ENCODE measurements around the gene SUMF1.
"Not testable (repeated sequence)": the region's sequence is repeated elsewhere in the genome, so short reads cannot be mapped to it uniquely, and the experiment has no call there.

SUMF1 gene

GRCh38 chr3:4458961-4459360 lies 8.1 kb downstream of the SUMF1 start:
- DNase-seq, result no peak

GRCh38 chr3:4456780-4457179 lies 10.3 kb downstream of the SUMF1 start:
- DNase-seq, result not testable (repeated sequence)

GRCh38 chr3:4454142-4454541 lies 12.9 kb downstream of the SUMF1 start:
- DNase-seq, result no peak

DNA sequence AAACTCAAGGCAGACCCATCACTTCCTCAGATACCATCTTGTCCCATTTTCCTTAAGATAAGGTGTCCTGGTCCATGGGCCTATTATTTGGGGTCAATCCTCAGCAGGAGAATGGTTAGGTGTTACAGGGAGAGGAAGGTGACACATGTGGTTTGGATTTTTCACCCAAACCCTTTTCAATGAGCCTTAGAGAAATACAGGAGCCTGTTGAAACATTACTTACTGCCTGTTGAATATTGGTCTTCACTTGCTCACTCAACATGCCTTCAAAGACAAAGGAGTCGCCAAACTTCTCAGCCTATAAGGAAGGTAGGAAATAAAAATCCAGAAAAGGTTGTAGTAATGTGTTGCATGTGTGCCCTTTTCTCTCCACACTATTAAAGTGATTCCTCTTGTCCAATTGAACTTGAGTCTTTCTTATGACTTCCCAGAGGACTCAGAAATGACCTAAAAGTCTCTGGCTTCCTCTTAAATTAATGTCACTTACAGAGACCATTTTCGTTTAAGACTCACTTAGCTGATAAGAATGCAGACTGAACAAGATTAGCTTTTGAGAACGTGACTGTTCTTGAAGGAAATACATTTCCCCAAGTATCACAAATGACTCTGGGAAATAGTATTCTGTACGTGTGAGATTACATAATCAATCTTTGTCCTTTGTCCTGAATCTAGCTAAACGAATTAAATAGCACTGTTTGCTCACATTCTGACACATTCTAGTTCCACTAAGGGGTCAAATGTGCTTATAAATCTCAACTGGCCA lies 17.8 kb downstream of the SUMF1 start:
- no peak for DNase-seq

- DNase-seq, result no peak
These were observed 18.9 kb downstream of the SUMF1 start for GRCh38 chr3:4448187-4448586.

GRCh38 chr3:4447295-4447999 lies 19.6 kb downstream of the SUMF1 start:
- no peak for DNase-seq

GRCh38 chr3:4440951-4441350 lies 26.1 kb downstream of the SUMF1 start:
- no peak for DNase-seq

- DNase-seq, result no peak
These were observed 28.8 kb downstream of the SUMF1 start for GRCh38 chr3:4438296-4438695.

DNA sequence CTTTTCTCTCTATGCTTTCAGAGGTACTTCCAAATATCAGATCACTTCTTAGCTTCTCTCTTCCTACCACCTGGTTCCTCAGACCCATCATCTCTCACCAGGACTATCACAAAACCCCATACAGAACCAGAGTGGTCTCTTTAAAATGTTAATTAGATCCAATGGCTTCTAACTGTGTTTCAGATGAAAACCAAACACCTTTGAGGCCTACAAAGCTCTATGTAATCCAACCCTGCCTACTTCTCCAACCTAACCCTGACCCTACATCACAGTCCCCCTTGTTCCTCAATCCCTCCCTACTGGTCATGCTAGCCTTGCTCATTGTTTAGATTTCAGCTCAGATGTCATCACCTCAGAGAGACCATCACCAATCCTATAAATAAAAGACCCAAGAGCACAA lies 34.8 kb downstream of the SUMF1 start:
- DNase-seq, result no peak

GRCh38 chr3:4429648-4430350 lies 37.3 kb downstream of the SUMF1 start:
- no peak for DNase-seq

DNA sequence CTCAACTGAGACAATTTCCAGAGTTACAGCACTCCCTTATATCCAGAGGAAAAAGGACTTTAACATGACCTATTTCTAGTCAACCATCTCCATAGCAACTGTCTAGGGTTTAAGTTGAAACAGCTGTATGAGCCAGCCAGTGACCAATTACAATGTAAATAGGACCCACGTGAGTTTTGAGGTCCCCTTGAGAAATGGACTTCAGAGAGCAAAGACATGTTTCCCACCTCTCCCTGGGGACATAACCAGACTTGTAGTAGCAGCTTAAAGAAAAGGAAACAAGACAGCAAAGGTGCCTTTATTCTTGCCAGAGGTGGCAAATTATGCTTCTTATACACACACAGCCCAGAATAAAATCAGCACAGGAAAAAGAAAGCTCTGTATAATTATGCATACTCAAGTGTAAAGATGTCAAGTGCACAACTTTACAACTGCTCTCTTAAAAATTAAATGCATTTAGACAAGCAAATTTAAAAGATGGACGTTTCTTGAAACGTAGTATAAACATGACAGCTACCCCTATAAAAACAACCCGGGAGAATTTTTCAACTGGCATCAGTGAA lies 40.2 kb downstream of the SUMF1 start:
- DNase-seq, result no peak

GRCh38 chr3:4426261-4426781 lies 40.7 kb downstream of the SUMF1 start:
- DNase-seq, result no peak

DNA sequence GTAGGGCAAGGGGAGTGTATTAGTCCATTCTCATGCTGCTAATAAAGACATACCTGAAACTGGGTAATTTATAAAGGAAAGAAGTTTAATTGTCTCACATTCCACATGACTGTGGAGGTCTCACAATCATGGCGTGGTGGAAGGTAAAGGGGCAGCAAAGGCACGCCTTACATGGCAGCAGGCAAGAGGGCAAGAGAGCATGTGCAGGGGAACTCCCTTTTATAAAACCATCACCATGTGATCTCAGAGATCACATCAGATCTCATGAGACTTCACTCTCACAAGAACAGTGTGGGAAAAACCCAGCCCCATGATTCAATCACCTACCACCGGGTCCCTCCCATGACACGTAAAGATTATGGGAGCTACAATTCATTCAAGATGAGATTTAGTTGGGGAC lies 41.4 kb downstream of the SUMF1 start:
- no peak for DNase-seq

DNA sequence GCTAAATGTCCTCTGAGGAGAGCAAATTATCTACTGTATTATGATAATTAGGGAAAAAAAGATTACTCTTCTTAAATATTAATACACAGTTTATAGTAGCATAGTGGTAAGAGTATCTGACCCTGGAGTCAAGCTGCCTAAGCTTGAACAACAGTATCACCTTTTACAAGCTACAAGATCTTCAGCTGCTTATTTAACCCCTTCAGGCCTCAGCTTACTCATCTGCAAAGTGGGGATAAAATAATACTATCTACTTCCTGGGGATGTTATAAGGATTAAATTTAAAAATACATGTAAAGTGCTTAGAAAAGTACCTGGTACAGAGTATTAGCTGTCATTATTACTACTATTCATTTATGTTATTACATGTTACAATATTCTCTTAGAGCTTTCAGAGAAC lies 42.0 kb downstream of the SUMF1 start:
- DNase-seq, result no peak

DNA sequence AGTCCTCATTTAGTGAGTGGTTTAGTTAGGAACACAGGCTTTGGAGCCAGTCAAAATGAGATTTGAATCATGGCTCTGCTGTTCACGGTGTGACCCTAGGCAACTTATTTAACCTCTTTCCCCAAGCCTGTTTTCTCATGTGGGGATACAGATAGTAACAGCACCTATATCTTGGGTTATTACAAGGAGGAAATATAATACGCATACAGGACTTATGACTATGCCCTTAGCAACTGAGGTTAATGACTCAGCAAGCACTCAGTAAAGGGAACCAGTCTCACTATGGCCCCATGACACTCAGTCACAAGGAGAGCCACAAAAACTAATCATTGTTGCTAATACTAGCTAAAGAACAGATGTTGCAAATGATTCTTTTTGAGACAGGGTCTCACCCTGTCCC lies 45.9 kb downstream of the SUMF1 start:
- DNase-seq, result no peak

- DNase-seq, result no peak
These were observed 47.1 kb downstream of the SUMF1 start for GRCh38 chr3:4419920-4420319.

GRCh38 chr3:4419386-4419785 lies 47.7 kb downstream of the SUMF1 start:
- no peak for DNase-seq

DNA sequence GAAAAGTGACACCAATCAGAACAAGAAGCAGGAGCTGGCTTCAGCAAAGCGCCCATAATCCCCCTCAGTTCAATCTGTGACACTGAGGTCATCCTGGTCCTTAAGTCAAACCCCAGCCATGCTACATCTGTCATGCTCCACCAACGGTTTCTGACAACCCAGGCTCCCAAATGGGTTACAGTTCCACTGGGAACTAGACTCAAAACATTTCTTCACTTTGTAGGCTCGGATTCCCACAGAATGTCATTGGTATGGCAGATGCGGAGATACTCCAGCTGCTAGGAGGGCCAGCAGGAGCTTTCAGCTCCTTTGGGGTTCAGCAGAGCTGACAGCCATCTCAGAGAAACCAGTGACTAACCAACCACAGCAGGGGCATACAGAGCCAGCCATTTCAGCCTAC lies 48.9 kb downstream of the SUMF1 start:
- DNase-seq, result no peak

DNA sequence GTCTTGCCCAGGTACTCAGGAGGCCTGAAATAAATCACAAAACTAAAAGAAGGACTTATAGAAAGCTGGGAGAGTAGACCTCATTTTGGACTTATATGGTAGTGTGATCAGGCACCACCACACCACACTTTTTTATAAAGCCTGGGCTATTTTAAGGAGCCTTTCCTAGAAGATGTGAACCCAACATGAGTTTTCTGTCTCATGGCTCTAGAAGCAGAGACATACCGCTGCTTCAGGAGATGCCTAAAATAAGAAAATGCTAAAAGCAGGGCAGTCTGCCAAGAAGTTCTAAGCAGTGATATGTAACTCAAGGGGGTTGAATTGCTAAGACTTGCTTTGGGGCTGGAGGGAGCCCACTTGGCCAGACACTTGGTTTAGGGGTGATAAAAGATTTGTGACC lies 49.6 kb downstream of the SUMF1 start:
- DNase-seq, result no peak

- DNase-seq, result no peak
These were observed 50.1 kb downstream of the SUMF1 start for GRCh38 chr3:4416961-4417360.

- DNase-seq, result no peak
These were observed 50.6 kb downstream of the SUMF1 start for GRCh38 chr3:4416427-4416945.

GRCh38 chr3:4413467-4413866 lies 53.6 kb downstream of the SUMF1 start:
- no peak for DNase-seq

GRCh38 chr3:4411833-4412232 lies 55.2 kb downstream of the SUMF1 start:
- DNase-seq, result no peak

Measured in NK-92 treated with Interleukin-12 subunit alpha and Interleukin-12 subunit beta, amount 100 ng/mL, for 24 hours (cell line).